Activated gamma-delta T cell treated with Interleukin-2 at 50 U/mL for 16 hours (primary cell): ENCODE data around the gene PHLDB3.
A peak's percentile ranks its signal among the peaks of the same experiment; 100 is the strongest.
"Not testable (repeated sequence)": the region's sequence is repeated elsewhere in the genome, so short reads cannot be mapped to it uniquely, and the experiment has no call there.

ENCODE experiments used
- DNase-seq: peaks from one replicate; pipeline ENCODE4 v3.0.0-alpha.2; 2020

The PHLDB3 gene

DNA sequence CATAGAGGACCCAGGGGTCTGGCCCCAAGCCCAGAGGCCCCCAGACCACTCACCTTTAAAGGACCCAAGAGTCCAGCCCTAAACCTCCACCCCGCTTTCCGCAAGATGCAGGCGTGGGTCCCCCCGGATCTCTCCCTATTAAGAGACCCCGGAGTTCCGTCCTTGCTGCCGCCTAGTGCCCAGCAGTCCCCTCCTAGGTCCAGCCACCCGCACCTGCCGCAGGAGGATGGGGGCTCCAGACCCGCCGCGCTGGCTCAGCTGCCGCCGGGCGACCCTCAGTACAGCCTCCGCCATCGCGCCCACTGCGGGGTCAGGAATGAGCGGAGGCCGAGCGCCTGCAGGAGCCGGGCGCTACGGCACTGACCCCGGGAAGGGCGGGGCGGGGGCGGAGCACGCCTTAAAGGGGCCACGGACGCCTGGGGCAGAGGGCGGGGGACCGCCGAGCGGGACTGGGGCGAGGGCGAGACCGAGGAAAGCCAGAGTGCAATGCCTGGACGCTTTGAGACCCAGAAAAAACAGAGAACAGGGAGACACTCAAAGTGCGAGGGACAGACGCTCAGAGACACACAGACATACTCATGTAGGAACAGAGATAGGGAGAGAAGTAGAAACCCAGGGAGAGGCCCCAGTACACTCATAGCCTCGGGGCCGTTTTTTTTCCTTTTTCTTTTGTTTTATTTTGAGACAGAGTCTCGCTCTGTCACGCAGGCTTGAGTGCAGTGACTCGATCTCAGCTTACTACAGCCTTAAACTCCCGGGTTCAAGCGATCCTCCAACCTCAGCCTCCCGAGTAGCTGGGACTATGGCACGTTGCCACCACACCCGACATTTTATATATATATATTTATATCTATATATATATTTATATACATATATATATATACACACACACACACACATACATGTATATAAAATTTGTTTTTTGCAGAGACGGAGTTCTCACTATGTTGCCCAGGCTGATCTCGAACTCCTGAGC lies 22.6 kb upstream of the PHLDB3 start, which contains the start of gene ETHE1:
Gene ETHE1, minus strand, starts transcription at position 318 of the 976 bp plus-strand sequence. Its CDS starts 24 bp downstream, at position 294.
- DNase-seq, result peak; percentile 75

DNA sequence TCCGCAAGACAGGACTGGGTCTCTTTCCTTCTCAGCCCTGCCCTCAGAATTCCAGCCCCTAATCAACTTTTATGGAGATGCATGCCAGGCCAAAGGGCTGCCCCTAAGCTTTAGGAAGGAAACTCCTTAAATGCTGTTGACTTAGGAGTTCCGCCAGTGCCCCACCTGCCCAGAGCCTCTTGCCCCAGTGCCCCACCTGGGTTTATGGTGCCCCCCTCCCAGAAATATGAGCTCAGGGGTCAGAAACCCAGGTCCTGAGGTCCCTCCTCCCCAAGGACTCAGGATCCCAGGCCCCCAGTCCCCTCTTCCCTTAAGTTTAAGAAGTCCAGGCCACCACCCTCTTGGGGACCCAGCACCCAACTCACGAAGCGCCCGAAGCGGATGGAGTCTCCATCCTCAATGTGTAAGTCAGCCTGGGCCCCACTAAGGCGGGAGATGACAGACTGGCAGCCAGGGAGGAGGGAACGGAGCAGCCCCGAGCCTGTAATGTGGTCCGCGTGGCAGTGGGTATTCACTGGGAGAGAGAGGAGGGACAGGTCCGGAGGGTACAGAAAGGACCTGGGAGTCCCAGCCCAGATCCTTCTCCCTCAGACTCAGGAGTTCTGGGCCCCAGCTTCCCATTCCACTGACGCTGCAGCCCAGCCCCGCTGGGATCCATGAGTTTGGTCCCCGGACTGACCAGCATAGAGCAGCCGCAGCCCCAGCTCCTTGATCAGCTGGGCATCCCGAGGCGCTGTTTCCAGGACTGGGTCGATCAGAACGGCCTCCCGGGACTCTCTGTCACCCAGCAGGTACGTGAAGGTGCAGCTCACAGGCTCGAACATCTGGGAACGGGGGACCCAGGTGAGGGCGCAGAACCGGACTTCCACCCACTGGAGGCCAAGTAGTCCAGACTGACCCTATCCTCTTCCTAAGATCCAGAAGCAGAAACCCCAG lies 21.6 kb upstream of the PHLDB3 start:
- peak; percentile 15 for DNase-seq

DNA sequence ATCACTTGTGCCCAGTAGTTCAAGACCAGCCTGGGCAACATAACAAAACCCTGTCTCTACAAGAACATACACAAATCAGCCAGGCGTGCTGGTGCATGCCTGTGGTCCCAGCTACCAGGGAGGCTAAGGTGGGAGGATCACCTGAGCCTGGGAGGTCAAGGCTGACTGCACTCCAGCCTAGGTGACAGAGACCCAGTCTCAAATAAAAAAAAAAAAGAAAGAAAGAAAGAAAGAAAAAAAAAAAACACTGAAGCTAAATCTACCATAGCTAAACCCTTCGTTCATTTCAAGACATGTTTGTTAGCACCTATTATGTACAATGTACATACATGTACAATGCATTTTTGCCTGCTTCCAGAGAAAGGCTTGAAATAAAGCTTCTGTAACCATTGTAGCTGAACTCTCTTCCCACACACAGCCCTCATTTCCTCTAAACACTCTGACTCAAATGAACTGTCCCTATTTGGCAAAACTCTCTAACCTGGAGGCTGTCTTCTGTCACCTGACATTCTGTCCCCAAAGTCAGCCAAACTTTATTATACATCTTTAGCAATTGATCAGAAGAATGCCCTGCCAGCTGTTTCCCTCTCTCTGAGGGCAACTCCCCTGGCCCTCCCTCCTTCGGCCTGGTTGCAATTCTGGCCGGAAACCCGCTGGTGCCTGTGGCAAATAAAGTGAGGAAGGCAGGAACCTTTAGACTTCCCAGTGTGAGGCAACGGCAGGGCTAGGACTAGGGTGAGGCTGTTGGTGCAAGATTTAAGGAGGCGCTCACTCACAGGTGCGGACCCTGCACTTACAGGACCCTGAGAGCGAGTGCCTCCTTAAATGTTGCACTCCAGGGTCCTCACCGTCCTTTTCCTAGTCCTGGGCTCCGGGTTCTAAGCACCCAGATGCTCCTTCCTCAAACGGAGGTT lies 20.6 kb upstream of the PHLDB3 start:
- DNase-seq, result peak; percentile 24

DNA sequence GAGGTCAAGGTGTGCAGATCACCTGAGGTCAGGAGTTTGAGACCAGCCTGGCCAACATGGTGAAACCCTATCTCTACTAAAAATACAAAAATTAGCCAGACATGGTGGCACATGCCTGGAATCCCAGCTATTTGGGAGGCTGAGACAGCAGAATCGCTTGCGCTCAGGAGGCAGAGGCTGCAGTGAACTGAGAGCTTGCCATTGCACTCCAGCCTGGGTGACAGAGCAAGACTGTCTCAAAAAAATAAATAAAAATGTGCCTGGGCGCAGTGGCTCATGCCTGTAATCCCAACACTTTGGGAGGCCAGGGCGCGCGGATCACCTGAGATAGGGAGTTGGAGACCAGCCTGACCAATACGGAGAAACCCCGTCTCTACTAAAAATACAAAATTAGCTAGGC lies 19.1 kb upstream of the PHLDB3 start:
- DNase-seq, result not testable (repeated sequence)

DNA sequence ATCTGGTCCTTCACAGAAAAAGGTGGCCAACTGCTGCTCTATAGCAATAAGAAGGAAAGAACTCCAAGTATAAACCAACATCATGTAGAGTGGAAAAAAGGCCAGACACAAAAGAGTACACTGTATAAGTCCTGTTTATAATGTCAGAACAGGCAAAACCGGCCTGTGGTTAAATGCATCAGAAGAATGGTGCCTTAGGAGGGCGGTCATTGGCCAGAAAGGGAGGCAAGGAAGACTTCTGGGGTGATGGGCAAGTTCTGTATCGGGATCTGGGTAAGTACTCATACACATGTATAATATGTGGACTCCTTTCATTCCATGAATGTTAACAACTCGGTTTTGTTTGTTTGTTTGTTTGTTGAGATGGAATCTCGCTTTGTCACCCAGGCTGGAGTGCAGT lies 18.4 kb upstream of the PHLDB3 start:
- DNase-seq, result no peak

DNA sequence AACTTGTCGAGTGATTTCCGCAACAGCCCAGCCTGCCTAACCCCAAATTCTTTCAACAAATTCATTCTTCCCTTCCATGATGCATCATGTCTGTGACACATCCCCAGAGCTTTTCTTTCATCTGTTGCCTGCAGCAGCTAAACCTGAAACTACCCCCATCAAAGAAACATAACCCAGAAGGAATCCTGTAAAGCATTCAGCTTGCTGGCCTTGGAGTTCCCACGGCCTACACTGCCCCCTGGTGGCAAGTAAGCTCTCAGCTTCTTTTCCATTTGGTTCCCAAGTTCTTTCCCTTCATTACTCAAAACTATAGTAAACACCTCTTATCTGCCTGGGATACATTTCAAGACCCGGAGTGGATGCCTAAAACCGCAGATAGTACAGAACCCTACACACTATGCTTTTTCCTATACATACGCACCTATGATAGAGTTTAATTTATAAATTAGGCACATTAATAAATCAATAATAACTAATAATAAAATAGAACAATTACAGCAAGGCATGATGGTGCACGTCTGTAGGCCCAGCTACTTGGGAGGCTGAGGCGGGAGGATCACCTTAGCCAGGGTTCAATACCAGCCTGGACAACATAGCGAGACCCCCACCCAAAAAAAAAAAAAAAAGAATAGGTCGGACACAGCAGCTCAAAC lies 15.0 kb upstream of the PHLDB3 start:
- DNase-seq, result peak; percentile 81

DNA sequence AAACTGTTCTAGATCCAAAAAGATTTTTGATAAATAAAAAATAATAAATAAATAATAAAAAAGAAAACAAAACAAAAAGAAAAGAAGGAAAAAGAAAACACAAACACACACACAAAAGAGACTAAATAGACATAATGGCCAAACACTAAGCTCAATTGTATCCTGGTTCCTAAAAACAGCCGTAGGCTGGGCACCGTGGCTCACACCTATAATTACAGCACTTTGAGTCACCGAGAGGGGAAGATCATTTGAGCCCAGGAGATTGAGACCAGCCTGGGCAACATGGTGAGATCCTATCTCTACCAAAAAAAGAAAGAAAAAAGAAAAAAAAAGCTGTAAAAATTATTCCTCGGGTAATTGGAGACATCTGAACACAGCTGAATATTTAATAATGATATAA lies 13.5 kb upstream of the PHLDB3 start:
- no peak for DNase-seq

DNA sequence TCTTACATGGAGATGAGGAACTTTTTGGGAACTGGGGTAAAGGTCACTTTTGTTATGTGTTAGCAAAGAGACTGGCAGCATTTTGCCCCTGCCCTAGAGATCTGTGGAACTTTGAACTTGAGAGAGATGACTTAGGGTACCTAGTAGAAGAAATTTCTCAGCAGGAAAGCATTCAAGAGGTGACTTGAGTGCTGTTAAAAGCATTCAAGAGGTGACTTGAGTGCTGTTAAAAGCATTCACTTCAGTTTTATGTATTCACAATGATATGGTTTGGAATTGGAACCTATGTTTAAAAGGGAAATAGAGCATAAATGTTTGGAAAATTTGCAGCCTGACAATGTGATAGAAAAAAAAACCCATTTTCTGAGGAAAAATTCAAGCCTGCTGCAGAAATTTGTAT lies 7.9 kb upstream of the PHLDB3 start:
- DNase-seq, result not testable (repeated sequence)

DNA sequence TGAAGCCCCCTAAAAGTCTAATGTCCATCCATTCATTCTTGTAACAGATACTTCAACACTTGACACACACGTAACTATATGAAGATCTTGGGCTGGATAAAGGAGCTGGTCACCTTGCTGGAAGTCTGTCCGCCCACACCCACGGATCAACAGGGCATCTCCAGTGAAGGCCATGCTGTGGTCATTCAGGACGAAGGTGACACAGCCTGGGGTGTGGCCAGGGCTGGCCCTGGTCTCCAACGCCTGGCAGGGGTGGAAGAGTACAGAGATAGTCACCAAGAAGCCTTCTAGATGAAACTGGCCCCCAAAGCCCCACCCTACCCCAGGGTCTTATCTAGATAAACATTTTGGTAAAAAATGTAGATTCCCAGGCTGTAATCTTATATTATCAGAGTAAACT lies 6.8 kb upstream of the PHLDB3 start:
- no peak for DNase-seq

DNA sequence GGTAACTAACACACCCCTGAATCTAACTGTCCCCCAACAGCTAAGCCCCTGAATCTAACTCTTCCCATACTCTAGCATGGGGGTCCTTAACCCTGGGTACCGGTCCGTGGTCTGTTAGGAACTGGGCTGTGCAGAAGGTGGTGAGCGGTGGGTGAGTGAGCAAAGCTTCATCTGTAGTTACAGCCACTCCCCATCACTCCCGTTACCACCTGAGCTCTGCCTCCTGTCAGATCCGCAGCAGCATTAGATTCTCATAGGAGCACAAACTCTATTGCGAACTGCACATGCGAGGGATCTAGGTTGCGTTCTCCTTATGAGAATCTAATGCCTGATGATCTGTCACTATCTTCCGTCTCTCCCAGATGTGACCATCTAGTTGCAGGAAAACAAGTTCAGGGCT lies 6.2 kb upstream of the PHLDB3 start:
- DNase-seq, result no peak

DNA sequence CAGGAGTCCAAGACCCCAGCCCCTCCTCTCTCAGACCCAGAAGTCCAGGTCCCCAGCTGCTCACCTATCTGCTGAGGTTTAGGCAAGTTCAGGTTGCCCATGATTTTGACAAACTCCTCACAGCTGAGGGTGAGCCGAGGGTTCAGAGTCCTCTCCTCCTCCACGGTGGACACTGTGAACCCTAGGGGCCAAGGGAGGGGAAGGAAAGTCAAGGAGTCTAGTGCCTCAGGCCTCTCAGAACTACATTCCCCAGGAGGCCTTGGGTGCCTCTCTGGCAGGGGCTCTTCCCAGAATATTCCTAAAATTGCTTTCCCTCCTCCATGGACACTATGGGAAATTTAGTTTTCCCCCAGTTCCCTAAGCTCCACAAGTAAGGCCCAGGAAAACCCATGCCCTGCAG lies 3.3 kb upstream of the PHLDB3 start:
- DNase-seq, result no peak

DNA sequence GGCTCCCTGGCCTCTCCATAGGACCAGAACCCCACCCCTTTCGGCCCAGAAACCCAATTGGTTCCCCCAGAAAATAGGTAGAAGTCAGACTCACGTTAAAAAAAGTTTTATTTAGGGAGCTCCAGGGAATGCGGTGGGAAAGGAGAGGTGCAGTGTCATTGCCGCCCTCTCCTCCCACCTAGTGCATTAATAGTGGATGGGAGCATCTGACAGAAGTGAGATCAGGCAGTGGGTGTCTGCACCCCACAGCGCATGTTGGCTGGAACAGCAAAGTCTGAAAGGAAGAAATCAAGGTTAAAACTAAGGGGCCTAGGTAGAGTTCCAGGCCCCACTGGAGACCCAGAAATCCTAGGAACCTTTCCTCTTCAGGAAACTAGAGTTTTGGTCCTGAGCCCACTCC lies 2.1 kb upstream of the PHLDB3 start:
- no peak for DNase-seq

DNA sequence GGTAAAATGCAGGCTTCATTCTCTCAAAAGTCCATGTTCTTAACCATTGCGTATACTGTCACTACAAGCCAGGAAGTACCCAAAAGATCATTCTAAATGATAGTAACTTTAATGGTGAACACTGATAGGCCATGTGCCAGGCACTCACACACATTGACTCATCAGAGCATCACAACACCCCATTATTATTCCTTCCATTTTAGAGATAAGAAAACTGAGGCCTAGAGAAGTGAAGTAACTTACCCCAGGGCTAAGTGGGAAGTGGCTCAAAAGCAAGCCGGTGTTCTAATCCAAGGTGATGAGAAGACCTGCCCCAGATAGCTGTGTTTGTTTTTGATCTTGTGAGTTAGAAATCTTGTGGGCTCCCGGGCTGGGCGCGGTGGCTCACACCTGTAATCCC lies 1.4 kb upstream of the PHLDB3 start:
- no peak for DNase-seq

DNA sequence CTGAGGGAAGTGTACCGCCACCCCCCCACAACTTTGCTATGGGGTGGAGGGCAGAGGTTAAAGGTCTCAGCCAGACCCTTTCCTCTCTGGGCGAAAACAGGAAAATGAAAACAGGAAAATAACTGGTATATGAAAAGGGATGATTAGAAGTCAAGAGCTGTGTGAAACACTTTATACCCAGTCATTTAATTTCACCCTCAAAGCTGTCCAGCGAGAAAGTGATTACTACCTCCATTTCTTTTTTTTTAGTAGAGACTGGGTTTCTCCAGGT lies 575 bp upstream of the PHLDB3 start:
- no peak for DNase-seq

DNA sequence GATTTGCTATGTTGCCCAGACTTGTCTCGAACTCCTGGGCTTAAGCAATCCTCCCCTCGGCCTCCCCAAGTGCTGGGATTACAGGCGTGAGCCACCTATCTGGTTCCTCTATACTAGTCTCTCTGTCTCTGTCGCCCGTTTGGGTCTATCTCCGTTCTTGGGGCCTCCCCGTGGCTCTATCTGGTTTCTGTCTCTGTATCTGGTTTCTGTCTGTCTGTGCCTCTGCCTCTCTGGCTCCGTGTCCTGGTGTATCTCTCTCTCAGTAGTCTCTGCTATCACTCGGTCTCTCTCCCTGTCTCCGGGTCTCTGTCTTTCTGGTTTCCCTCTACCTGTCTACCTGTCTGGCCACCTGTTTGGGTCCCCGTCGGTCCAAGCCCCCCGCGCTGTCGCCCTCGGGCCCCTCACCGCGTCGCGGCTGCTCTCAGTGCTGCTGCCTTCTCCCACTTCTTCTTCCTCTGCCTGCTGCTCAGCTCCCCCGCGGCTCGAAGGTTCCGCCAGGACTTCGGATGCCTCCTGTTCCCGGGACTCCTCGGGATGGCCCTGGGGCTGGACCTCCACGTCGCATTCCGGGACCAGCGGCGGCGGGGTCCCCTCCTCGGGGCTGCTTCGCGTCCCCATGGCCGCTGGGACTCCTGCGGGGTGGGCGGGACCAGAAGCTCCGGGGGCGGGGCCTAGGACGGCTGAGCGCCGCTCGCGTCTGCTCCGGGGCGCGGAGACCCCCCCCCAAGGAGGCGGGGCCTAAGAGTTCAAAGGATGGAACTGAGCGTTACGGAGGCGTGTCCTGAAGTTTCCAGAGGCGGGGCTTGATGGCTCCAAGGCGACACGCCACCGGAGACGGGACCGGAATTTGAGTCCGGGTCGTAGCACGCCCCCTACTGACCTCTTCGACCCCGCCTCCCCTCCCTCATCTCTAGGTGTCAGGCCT lies 783 bp downstream of the PHLDB3 start:
- DNase-seq, result peak; percentile 100

DNA sequence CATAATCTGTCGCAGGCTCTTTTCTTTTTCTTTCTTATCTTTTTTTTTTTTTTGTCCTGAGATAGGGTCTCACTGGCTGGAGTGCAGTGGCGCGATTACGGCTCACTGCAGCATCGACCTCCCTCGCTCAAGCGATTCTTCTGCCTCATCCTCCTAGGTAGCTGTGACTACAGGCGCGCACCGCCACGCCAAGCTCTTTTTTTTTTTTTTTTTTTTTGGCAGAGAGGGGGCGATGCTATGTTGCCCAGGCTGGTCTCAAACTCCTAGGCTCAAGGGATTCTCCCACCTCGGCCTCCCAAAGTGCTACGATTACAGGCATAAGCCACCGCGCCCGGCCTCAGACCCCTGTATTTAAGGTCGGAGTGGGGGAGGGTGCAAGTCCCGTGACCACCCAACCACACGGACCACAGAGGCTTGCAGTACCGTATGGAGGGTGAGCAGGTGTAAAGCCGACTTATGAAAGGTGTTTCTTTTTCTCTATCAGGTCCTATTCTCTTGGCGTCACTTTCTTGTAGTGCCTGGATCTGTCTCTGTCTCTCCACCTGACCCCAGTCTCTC lies 2.0 kb downstream of the PHLDB3 start:
- DNase-seq, result no peak

DNA sequence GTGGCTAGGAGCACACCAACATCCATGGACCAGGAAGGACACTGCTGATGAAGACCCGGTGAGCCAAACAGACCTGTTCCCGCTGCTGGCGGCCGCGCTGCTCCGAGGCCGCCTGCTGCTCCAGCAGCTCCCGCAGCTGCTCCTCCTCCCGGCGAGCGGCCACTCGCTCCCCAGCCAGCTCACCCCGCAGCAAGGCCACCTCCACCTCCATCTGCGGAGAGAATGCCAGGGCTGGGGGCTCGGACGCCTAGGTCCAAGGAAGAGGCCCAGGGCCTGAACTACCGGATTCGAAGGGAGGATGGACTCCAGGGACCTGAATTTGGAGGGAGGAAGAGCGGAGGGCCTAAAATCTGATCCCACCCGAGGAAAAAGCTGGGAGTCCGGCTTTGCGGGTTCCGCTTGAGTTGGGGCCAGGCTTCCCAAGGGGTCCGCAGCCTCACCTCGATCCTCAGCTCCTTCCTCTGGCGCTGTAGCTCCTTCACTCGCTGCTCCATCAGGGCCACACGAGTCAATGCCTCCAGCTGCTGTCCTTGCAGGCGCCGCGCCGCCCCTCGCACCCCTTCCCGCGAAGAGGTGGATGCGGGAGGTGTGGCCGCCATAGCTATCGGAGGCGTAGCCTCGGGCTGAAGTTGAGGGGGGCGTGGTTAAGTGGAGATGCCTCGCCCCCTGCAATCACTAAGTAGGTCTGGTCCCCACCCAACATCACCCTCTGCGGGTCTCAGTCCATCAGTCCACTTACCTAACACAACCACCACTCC lies 2.7 kb downstream of the PHLDB3 start:
- DNase-seq, result no peak

DNA sequence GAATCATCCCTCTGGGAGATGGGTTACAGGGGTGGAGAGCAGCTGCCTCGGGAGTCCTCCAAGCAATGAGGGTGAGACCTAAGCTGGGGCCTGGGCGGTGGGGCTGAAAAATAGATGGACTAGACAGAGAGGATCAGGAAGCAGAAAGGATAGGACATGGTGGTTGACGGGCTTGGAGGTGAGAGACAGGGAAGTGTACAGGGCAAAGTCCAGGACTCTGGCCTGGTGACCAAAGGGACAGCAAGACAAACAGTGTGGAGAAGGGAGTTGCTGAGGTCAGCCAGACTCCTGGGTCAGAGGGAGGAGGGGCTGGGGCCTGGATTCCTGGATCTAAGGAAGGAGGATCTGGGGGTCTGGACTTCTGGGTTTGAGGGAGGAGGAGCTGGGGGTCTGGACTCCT lies 5.5 kb downstream of the PHLDB3 start:
- DNase-seq, result no peak

DNA sequence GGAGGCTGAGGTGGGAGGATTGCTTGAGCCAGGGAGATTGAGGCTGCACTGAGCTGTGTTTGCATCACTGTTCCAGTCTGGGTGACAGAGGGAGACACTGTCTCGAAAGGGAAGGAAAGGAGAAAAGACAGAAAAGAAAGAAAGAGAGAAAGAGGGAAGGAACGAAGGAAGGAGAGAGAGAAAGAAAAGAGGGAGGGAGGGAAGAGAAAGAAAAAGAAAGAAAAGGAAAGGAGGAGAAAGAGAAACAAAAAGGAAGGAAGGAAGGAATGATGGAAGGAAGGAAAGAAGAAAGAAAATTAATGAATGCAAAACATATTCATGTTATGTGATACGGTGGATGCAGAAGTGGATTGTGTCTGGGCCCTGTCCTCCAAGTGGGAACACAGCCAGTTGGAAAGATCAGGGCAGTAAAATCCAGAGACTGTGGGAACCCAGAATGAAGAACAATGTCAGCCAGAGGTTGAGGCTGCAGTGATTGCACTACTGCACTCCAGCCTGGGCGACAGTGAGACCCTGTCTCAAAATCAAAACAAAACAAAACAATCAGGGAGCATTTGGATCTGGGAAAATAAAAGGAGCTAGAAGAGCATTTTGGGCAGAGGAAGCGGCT lies 6.2 kb downstream of the PHLDB3 start:
- DNase-seq, result no peak
